ENCODE measurements around the gene CD300H. TPM values are rescaled to one million over a fixed set of nuclear protein-coding genes. Genes with fewer than 3 reads are reported as not detected.

The CD300H gene
- total RNA-seq, 1 donor: not detected

- no peak for DNase-seq (ENCODE audit: low read depth)
- TF ChIP-seq CTCF (IDR thresholded peaks at IDR 0.05; ENCODE audit: insufficient read depth, low read depth, low read length): no peak
Observed at GRCh38 chr17:74554909-74555308, 12.4 kb downstream of the CD300H start.

GRCh38 chr17:74552037-74552436 lies 15.3 kb downstream of the CD300H start:
- no peak for TF ChIP-seq CTCF (IDR thresholded peaks at IDR 0.05; ENCODE audit: insufficient read depth, low read depth, low read length)
- no peak for DNase-seq (ENCODE audit: low read depth)
- no peak overlapping the region for H3K4me3 ChIP-seq (ENCODE audit: low read depth, low read length)

More at GRCh38 chr17:74554909-74555308, 12.4 kb downstream of the CD300H start:
- H3K4me3 ChIP-seq (ENCODE audit: low read depth, low read length): no peak overlapping the region

GRCh38 chr17:74550602-74551001 lies 16.7 kb downstream of the CD300H start:
- H3K4me3 ChIP-seq (ENCODE audit: low read depth, low read length): no peak overlapping the region
- no peak for TF ChIP-seq CTCF (IDR thresholded peaks at IDR 0.05; ENCODE audit: insufficient read depth, low read depth, low read length)
- DNase-seq (ENCODE audit: low read depth): no peak

GRCh38 chr17:74549343-74549742 lies 18.0 kb downstream of the CD300H start:
- no peak for TF ChIP-seq CTCF (IDR thresholded peaks at IDR 0.05; ENCODE audit: insufficient read depth, low read depth, low read length)
- no peak for DNase-seq (ENCODE audit: low read depth)
- H3K4me3 ChIP-seq (ENCODE audit: low read depth, low read length): no peak overlapping the region

GRCh38 chr17:74547736-74548135 lies 19.6 kb downstream of the CD300H start:
- no peak for DNase-seq (ENCODE audit: low read depth)
- no peak overlapping the region for H3K4me3 ChIP-seq (ENCODE audit: low read depth, low read length)
- no peak for TF ChIP-seq CTCF (IDR thresholded peaks at IDR 0.05; ENCODE audit: insufficient read depth, low read depth, low read length)

- H3K4me3 ChIP-seq (ENCODE audit: low read depth, low read length): no peak overlapping the region
- no peak for TF ChIP-seq CTCF (IDR thresholded peaks at IDR 0.05; ENCODE audit: insufficient read depth, low read depth, low read length)
- DNase-seq (ENCODE audit: low read depth): no peak
Observed at GRCh38 chr17:74547264-74547663, 20.0 kb downstream of the CD300H start.

GRCh38 chr17:74546586-74546985 lies 20.7 kb downstream of the CD300H start:
- no peak for DNase-seq (ENCODE audit: low read depth)
- no peak for TF ChIP-seq CTCF (IDR thresholded peaks at IDR 0.05; ENCODE audit: insufficient read depth, low read depth, low read length)
- H3K4me3 ChIP-seq (ENCODE audit: low read depth, low read length): no peak overlapping the region
